PC-3 (cell line): Measurements from ENCODE around the gene SYNE1.

Experiments used
- CTCF ChIP-seq: fragments of 300-600 bp; sonication (generic); conservative IDR thresholded peaks from 2 replicates; pipeline ENCODE4 v1.5.1; 2017; ENCODE audit warnings: antibody characterized with exemption, low read depth, mild to moderate bottlenecking, low read length
- EZH2 ChIP-seq: fragments of 300-600 bp; sonication (generic); IDR thresholded peaks from one replicate; pipeline ENCODE4 v1.6.1; 2017; ENCODE audit warnings: antibody characterized with exemption, mild to moderate bottlenecking, low read length; ENCODE audit not compliant: unreplicated experiment
- EZH2phosphoT487 ChIP-seq: fragments of 300-600 bp; sonication (generic); IDR thresholded peaks from 2 replicates; pipeline ENCODE4 v1.6.1; 2018; ENCODE audit warnings: mild to moderate bottlenecking, antibody characterized with exemption, low read length, borderline replicate concordance

DNA sequence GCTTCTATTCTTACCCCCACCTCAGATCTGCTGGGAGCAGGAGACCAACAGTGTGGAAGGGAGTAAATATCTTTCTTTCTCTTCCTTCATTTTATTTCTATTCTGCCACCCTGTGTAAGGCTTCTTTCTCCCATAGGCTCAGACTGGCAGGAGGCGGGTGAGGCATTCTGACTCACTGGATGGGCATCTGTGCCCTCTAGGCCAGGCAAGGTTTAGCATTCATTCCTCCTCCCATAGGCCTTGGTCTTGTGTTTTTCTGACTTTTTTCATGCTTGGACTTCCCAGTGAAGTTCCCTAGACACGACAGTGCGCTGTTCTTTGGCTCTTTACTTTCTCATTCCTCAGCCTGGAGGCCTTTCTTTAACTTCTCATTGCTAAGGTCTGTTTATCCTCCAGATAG lies 235.2 kb downstream of the SYNE1 start:
- TF ChIP-seq CTCF (no peak), EZH2phosphoT487 (no peak), EZH2 (no peak)
